Gastrocnemius medialis (tissue), 4 donors: Measurements from ENCODE around the gene BORCS5.

ENCODE experiments used
- CTCF ChIP-seq, 5 experiments: fragments of 450-650 bp in 3 of 5; fragments of 200-600 bp in 2 of 5; sonication (generic) in 2 of 5; IDR thresholded peaks in 4 of 5; conservative IDR thresholded peaks in 1 of 5; 1 replicate in 4 of 5; 2 replicates in 1 of 5; pipeline ENCODE4 v1.5.1; 2016 to 2019; ENCODE audit warnings: antibody characterized with exemption in 5 of 5, mild to moderate bottlenecking in 3 of 5, moderate library complexity in 3 of 5
- POLR2A ChIP-seq, 2 donors: fragments of 450-650 bp; IDR thresholded peaks; one replicate each; pipeline ENCODE4 v1.6.1; 2017; ENCODE audit warnings: antibody characterized with exemption in 2 of 2, mild to moderate bottlenecking in 2 of 2, moderate library complexity in 2 of 2

GRCh38 chr12:12433203-12433731 is 76.4 kb downstream of the BORCS5 start:
- TF ChIP-seq CTCF (IDR thresholded peaks at IDR 0.05 in 4 of 5, conservative IDR thresholded peaks at IDR 0.05 in 1 of 5), result no peak
- TF ChIP-seq POLR2A (IDR thresholded peaks at IDR 0.05), result no peak
